Transverse colon (tissue), 3 donors: Measurements from ENCODE around the gene FBXO17.

Experiments
- EP300 ChIP-seq: sonication (generic); formaldehyde crosslinking; IDR thresholded peaks from one replicate; pipeline ENCODE4 v1.6.1; 2017; ENCODE audit warnings: antibody characterized with exemption, low read depth
- POLR2A ChIP-seq: fragments of 450-650 bp; IDR thresholded peaks from one replicate; pipeline ENCODE4 v1.6.1; 2016; ENCODE audit warnings: antibody characterized with exemption, mild to moderate bottlenecking, moderate library complexity
- TF ChIP-seq, protein P1 (sequence below), 5 experiments: fragments of 200-600 bp in 3 of 5; fragments of 450-650 bp in 2 of 5; sonication (generic) in 3 of 5; IDR thresholded peaks; 1 replicate in 2 of 5; 2 replicates in 3 of 5; pipeline ENCODE4 v1.5.1; 2016 to 2017; ENCODE audit warnings: antibody characterized with exemption in 5 of 5, inconsistent platforms in 3 of 5, mild to moderate bottlenecking in 2 of 5, moderate library complexity in 1 of 5

DNA sequence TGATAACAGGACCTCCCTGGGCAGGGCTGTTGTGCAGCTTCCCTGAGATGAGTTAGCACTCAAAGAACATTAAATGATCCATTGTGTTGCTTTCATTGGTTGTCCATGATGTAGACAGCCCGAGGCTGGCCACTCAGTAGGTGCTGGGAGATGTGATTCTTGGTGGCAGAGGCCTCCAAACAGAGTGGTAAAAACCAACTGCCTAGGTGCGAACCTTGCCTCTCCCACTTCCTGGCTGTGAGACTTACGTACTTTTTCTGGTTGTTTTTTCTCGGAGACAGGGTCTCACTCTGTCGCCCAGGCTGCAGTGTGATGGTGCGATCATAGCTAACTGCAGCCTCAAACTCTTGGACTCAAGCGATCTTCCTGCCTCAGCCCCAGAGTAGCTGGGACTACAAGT is 51.2 kb downstream of the FBXO17 start:
- TF ChIP-seq, protein P1, sequence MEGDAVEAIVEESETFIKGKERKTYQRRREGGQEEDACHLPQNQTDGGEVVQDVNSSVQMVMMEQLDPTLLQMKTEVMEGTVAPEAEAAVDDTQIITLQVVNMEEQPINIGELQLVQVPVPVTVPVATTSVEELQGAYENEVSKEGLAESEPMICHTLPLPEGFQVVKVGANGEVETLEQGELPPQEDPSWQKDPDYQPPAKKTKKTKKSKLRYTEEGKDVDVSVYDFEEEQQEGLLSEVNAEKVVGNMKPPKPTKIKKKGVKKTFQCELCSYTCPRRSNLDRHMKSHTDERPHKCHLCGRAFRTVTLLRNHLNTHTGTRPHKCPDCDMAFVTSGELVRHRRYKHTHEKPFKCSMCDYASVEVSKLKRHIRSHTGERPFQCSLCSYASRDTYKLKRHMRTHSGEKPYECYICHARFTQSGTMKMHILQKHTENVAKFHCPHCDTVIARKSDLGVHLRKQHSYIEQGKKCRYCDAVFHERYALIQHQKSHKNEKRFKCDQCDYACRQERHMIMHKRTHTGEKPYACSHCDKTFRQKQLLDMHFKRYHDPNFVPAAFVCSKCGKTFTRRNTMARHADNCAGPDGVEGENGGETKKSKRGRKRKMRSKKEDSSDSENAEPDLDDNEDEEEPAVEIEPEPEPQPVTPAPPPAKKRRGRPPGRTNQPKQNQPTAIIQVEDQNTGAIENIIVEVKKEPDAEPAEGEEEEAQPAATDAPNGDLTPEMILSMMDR (IDR thresholded peaks at IDR 0.05) = no peak
- TF ChIP-seq EP300 (no peak), POLR2A (no peak)
